Measurements from ENCODE around the gene SHKBP1.

SHKBP1 gene

GRCh38 chr19:40604647-40605215, 28.1 kb downstream of the SHKBP1 start:
- H3K4me3 ChIP-seq: peak overlapping the region; percentile 19; the same call in 1 of the 2 replicates
- H3K27me3 ChIP-seq (ENCODE audit: low read depth): no peaks in the 10 kb centered on the region
- peaks cover 48% of the 10 kb centered on the region for H3K4me1 ChIP-seq
- in situ Hi-C loops (cut with MboI; ENCODE audit: low sequenced_read_pairs): no loop called here
- H3K9me3 ChIP-seq: no peaks in the 10 kb centered on the region
- DNase-seq (ENCODE audit: low spot score in 2 of 2): peak in 1 of 2 experiments; percentile 35
- no peaks in the 10 kb centered on the region; the same call in 1 of the 2 replicates for H3K36me3 ChIP-seq (replicated peaks)

- peak in 1 of 2 experiments; percentile 76 for DNase-seq (ENCODE audit: low spot score in 2 of 2)
- in situ Hi-C loops (cut with MboI; ENCODE audit: low sequenced_read_pairs): no loop called here
- Histone ChIP-seq H3K4me1 (peaks cover 45% of the 10 kb centered on the region), H3K9me3 (no peaks in the 10 kb centered on the region), H3K27me3 (ENCODE audit: low read depth) (no peaks in the 10 kb centered on the region), H3K36me3 (replicated peaks) (no peaks in the 10 kb centered on the region; the same call in 1 of the 2 replicates), H3K4me3 (peak overlapping the region; percentile 19)
Measured at GRCh38 chr19:40605216-40605971, 28.7 kb downstream of the SHKBP1 start.

- Histone ChIP-seq H3K4me3 (no peak overlapping the region), H3K4me1 (peaks cover 37% of the 10 kb centered on the region), H3K36me3 (replicated peaks) (no peaks in the 10 kb centered on the region; the same call in 1 of the 2 replicates), H3K9me3 (no peaks in the 10 kb centered on the region), H3K27me3 (ENCODE audit: low read depth) (no peaks in the 10 kb centered on the region)
- in situ Hi-C loops (cut with MboI; ENCODE audit: low sequenced_read_pairs): no loop called here
- peak in 1 of 2 experiments; percentile 36 for DNase-seq (ENCODE audit: low spot score in 2 of 2)
Measured at GRCh38 chr19:40607311-40608239, 30.9 kb downstream of the SHKBP1 start.

- H3K4me1 ChIP-seq: peaks cover 30% of the 10 kb centered on the region
- H3K4me3 ChIP-seq: no peak overlapping the region
- no peaks in the 10 kb centered on the region for H3K9me3 ChIP-seq
- H3K36me3 ChIP-seq (replicated peaks): no peaks in the 10 kb centered on the region; the same call in 1 of the 2 replicates
- in situ Hi-C loops (cut with MboI; ENCODE audit: low sequenced_read_pairs): no loop called here
- no peaks in the 10 kb centered on the region for H3K27me3 ChIP-seq (ENCODE audit: low read depth)
- DNase-seq (ENCODE audit: low spot score in 2 of 2): no peak
Measured at GRCh38 chr19:40608240-40608621, 31.6 kb downstream of the SHKBP1 start.

GRCh38 chr19:40608957-40609356, 32.3 kb downstream of the SHKBP1 start:
- H3K4me1 ChIP-seq: peaks cover 27% of the 10 kb centered on the region
- in situ Hi-C loops (cut with MboI; ENCODE audit: low sequenced_read_pairs): no loop called here
- DNase-seq (ENCODE audit: low spot score in 2 of 2): no peak
- H3K36me3 ChIP-seq (replicated peaks): no peaks in the 10 kb centered on the region; the same call in 1 of the 2 replicates
- H3K4me3 ChIP-seq: peak overlapping the region; percentile 34
- no peaks in the 10 kb centered on the region for H3K9me3 ChIP-seq
- no peaks in the 10 kb centered on the region for H3K27me3 ChIP-seq (ENCODE audit: low read depth)

- Histone ChIP-seq H3K36me3 (replicated peaks) (no peaks in the 10 kb centered on the region; the same call in none of the 2 replicates), H3K4me3 (peak overlapping the region; percentile 34), H3K4me1 (peaks cover 26% of the 10 kb centered on the region), H3K9me3 (no peaks in the 10 kb centered on the region), H3K27me3 (ENCODE audit: low read depth) (no peaks in the 10 kb centered on the region)
- DNase-seq (ENCODE audit: low spot score in 2 of 2): peak; percentile 91 to 98
- in situ Hi-C loops (cut with MboI; ENCODE audit: low sequenced_read_pairs): no loop called here
Measured at GRCh38 chr19:40609561-40610395, 33.1 kb downstream of the SHKBP1 start.

- H3K36me3 ChIP-seq (replicated peaks): peaks cover 4% of the 10 kb centered on the region
- DNase-seq (ENCODE audit: low spot score in 2 of 2): no peak
- peaks cover 18% of the 10 kb centered on the region for H3K4me1 ChIP-seq
- H3K27me3 ChIP-seq (ENCODE audit: low read depth): no peaks in the 10 kb centered on the region
- H3K9me3 ChIP-seq: no peaks in the 10 kb centered on the region
- in situ Hi-C loops (cut with MboI; ENCODE audit: low sequenced_read_pairs): no loop called here
- H3K4me3 ChIP-seq: peak overlapping the region; percentile 34
Measured at GRCh38 chr19:40610396-40611064, 33.9 kb downstream of the SHKBP1 start.

- Histone ChIP-seq H3K9me3 (no peaks in the 10 kb centered on the region), H3K36me3 (replicated peaks) (peaks cover 4% of the 10 kb centered on the region), H3K27me3 (ENCODE audit: low read depth) (no peaks in the 10 kb centered on the region), H3K4me3 (no peak overlapping the region), H3K4me1 (peaks cover 13% of the 10 kb centered on the region)
- DNase-seq (ENCODE audit: low spot score in 2 of 2): no peak
- in situ Hi-C loops (cut with MboI; ENCODE audit: low sequenced_read_pairs): no loop called here
Measured at GRCh38 chr19:40611096-40611495, 34.4 kb downstream of the SHKBP1 start.

GRCh38 chr19:40611900-40612698, 35.4 kb downstream of the SHKBP1 start:
- H3K36me3 ChIP-seq (replicated peaks): peaks cover 4% of the 10 kb centered on the region
- peaks cover 13% of the 10 kb centered on the region for H3K4me1 ChIP-seq
- no peaks in the 10 kb centered on the region for H3K27me3 ChIP-seq (ENCODE audit: low read depth)
- DNase-seq (ENCODE audit: low spot score in 2 of 2): no peak
- in situ Hi-C loops (cut with MboI; ENCODE audit: low sequenced_read_pairs): no loop called here
- no peak overlapping the region for H3K4me3 ChIP-seq
- no peaks in the 10 kb centered on the region for H3K9me3 ChIP-seq

GRCh38 chr19:40612831-40613689, 36.4 kb downstream of the SHKBP1 start:
- peak in 1 of 2 experiments; percentile 59 for DNase-seq (ENCODE audit: low spot score in 2 of 2)

More at GRCh38 chr19:40612831-40613689, 36.4 kb downstream of the SHKBP1 start:
- in situ Hi-C loops (cut with MboI; ENCODE audit: low sequenced_read_pairs): no loop called here
- Histone ChIP-seq H3K9me3 (no peaks in the 10 kb centered on the region), H3K4me3 (no peak overlapping the region), H3K36me3 (replicated peaks) (peaks cover 4% of the 10 kb centered on the region), H3K4me1 (peaks cover 13% of the 10 kb centered on the region), H3K27me3 (ENCODE audit: low read depth) (no peaks in the 10 kb centered on the region)
